GM12878 (cell line): ENCODE measurements around the gene TENT4B. TPM values are rescaled to one million over a fixed set of nuclear protein-coding genes. Genes with fewer than 3 reads are reported as not detected.

Source experiments
- CBFB ChIP-seq: IDR thresholded peaks from 2 replicates; pipeline ENCODE4 v1.6.1; 2016; ENCODE audit warnings: antibody characterized with exemption, low read depth
- ESRRA ChIP-seq: IDR thresholded peaks from 2 replicates; pipeline ENCODE4 v1.6.1; 2012; ENCODE audit warnings: mild to moderate bottlenecking, low read length, improper control_type of control experiment
- HDAC6 ChIP-seq: fragments of 200-600 bp; sonication (generic); IDR thresholded peaks from one replicate; pipeline ENCODE4 v1.8.0; 2017; ENCODE audit warnings: antibody characterized with exemption; ENCODE audit not compliant: unreplicated experiment
- JUNB ChIP-seq: IDR thresholded peaks from 2 replicates; pipeline ENCODE4 v1.6.1; 2016; ENCODE audit warnings: antibody characterized with exemption, mild to moderate bottlenecking
- KLF5 ChIP-seq: fragments of 450-650 bp; IDR thresholded peaks from 2 replicates; pipeline ENCODE4 v1.6.1; 2014; ENCODE audit warnings: mild to moderate bottlenecking; ENCODE audit not compliant: partially characterized antibody
- RBBP5 ChIP-seq: fragments of 200-600 bp; sonication (generic); conservative IDR thresholded peaks from 2 replicates; pipeline ENCODE4 v1.6.1; 2016
- SMAD5 ChIP-seq: IDR thresholded peaks from 2 replicates; pipeline ENCODE4 v1.6.1; 2016; ENCODE audit warnings: antibody characterized with exemption, low read depth
- SPI1 ChIP-seq: IDR thresholded peaks from 2 replicates; pipeline ENCODE4 v1.6.1; 2011; ENCODE audit warnings: low read depth, mild to moderate bottlenecking, low read length, moderate library complexity, borderline replicate concordance; ENCODE audit not compliant: insufficient read depth
- SRF ChIP-seq, 2 experiments: IDR thresholded peaks; 2 replicates each; pipeline ENCODE4 v1.6.1; 2011; ENCODE audit warnings: low read depth in 2 of 2, low read length in 2 of 2, mild to moderate bottlenecking in 1 of 2, moderate library complexity in 1 of 2
- STAT3 ChIP-seq: IDR thresholded peaks from 2 replicates; pipeline ENCODE4 v1.6.1; 2011; ENCODE audit warnings: low read depth, low read length, improper control_type of control experiment
- TARDBP ChIP-seq: IDR thresholded peaks from 2 replicates; pipeline ENCODE4 v1.6.1; 2016; ENCODE audit warnings: borderline replicate concordance
- ZNF274 ChIP-seq: IDR thresholded peaks from one replicate; pipeline ENCODE4 v1.8.0; 2011; ENCODE audit not compliant: insufficient read length, insufficient read depth
- polyA plus RNA-seq, 11 experiments: library from polyadenylated mRNA; depleted of rRNA in 4 of 11; unstranded in 6 of 11; stranded (reverse) in 5 of 11; fragments of >200 nt; fragmentation: Nextera tagmentation in 4 of 11; fragmentation: Illumina TruSeq in 1 of 11; extraction: Ambion mirVana in 4 of 11; extraction: Trizol in 1 of 11; gene quantifications; 1 replicate in 1 of 11; 2 replicates in 10 of 11; pipeline versions ENCODE4 v1.2.1 to v1.2.3, GENCODE V29; 2011 to 2016; ENCODE audit warnings: inconsistent platforms in 2 of 11, missing spikeins in 2 of 11, low read depth in 1 of 11
- total RNA-seq, 4 experiments: library from RNA; depleted of rRNA in 3 of 4; stranded (reverse); fragments of >200 nt in 3 of 4; fragmentation: Illumina TruSeq in 1 of 4; extraction: Trizol in 1 of 4; gene quantifications; 2 replicates each; pipeline versions ENCODE4 v1.2.1 to v1.2.3, GENCODE V29; 2013 to 2021
- TF ChIP-seq, protein P1 (sequence below): IDR thresholded peaks from 2 replicates; pipeline ENCODE4 v1.6.1; 2011; ENCODE audit warnings: low read depth, low read length, improper control_type of control experiment, borderline replicate concordance
- TF ChIP-seq, protein P2 (sequence below): fragments of 450-650 bp; IDR thresholded peaks from 2 replicates; pipeline ENCODE4 v1.6.1; 2016; ENCODE audit warnings: mild to moderate bottlenecking
- TF ChIP-seq, protein P3 (sequence below): fragments of 450-650 bp; formaldehyde crosslinking; IDR thresholded peaks from 2 replicates; pipeline ENCODE4 v1.4.0; 2020; ENCODE audit warnings: mild to moderate bottlenecking, moderate library complexity
- TF ChIP-seq, protein P4 (sequence below): IDR thresholded peaks from 2 replicates; pipeline ENCODE4 v1.6.1; 2011; ENCODE audit warnings: low read depth, mild to moderate bottlenecking, low read length, moderate library complexity, borderline replicate concordance; ENCODE audit errors: extremely low read depth
- TF ChIP-seq, protein P5 (sequence below): fragments of 450-650 bp; IDR thresholded peaks from 2 replicates; pipeline ENCODE4 v1.6.1; 2017; ENCODE audit warnings: mild to moderate bottlenecking, moderate library complexity
- TF ChIP-seq, protein P6 (sequence below): fragments of 450-650 bp; IDR thresholded peaks from 2 replicates; pipeline ENCODE4 v1.6.1; 2017; ENCODE audit warnings: low read depth, mild to moderate bottlenecking, moderate library complexity

The TENT4B gene
- total and polyA plus RNA-seq, 10 of the 15 experiments (the other 5 are each of a cell fraction or from before 2014, with no cell fraction given): 4.4 to 16.7 (median 10.8) TPM

DNA sequence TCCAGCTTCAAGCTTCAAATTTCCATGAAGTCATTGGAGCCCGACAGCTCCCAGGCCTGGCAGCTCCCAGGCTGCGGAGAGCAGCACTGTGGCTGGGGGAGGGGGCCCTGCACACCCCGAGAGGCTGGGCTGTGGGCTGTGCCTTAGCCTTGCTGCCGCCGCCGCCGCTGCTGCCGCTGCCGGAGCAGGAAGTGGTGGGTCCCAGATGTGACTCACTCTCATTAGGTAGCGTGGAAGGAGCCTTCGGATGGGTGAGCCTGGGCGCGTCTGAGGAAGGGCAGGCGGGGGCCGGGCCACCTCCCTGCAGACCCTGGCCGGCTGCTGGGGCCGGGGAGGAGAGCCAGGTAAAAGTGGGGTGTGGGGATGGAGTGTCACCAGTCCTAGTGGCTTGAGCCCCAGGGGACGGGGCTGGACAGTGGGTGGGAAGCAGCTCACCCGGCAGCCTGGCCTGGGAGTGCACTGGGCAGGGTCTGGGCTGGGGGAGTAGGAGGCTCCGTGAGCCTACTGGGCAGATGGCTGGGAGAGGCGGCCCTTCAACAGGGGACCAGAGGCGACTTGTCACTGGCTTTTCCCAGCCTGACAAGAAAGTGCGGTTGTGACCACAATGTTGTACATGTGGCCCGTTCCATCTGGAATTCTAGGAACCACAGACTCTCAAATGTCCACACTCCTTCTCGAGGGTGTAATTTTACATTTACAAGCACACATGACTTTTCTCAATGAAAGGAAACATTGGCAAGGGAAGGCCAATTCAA lies 113.4 kb downstream of the TENT4B start, which contains the start of gene ADCY7 (continued):
- TF ChIP-seq HDAC6 (no peak), ZNF274 (no peak), TARDBP (no peak), SRF (IDR thresholded peaks at IDR 0.05; ENCODE audit: low read depth in 2 of 2, low read length in 2 of 2) (no peak), CBFB (no peak), SPI1 (peak; percentile 47; the same call in 1 of the 2 replicates), JUNB (peak; percentile 23; the same call in 1 of the 2 replicates), ESRRA (no peak), RBBP5 (no peak), STAT3 (no peak), SMAD5 (0 out of 2 replicates have a peak, but pooled peaks have one; percentile 24), KLF5 (peak; percentile 19)
- TF ChIP-seq, protein P1, sequence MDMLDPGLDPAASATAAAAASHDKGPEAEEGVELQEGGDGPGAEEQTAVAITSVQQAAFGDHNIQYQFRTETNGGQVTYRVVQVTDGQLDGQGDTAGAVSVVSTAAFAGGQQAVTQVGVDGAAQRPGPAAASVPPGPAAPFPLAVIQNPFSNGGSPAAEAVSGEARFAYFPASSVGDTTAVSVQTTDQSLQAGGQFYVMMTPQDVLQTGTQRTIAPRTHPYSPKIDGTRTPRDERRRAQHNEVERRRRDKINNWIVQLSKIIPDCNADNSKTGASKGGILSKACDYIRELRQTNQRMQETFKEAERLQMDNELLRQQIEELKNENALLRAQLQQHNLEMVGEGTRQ: no peak
- TF ChIP-seq, protein P2, sequence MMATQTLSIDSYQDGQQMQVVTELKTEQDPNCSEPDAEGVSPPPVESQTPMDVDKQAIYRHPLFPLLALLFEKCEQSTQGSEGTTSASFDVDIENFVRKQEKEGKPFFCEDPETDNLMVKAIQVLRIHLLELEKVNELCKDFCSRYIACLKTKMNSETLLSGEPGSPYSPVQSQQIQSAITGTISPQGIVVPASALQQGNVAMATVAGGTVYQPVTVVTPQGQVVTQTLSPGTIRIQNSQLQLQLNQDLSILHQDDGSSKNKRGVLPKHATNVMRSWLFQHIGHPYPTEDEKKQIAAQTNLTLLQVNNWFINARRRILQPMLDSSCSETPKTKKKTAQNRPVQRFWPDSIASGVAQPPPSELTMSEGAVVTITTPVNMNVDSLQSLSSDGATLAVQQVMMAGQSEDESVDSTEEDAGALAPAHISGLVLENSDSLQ: no peak
- TF ChIP-seq, protein P3, sequence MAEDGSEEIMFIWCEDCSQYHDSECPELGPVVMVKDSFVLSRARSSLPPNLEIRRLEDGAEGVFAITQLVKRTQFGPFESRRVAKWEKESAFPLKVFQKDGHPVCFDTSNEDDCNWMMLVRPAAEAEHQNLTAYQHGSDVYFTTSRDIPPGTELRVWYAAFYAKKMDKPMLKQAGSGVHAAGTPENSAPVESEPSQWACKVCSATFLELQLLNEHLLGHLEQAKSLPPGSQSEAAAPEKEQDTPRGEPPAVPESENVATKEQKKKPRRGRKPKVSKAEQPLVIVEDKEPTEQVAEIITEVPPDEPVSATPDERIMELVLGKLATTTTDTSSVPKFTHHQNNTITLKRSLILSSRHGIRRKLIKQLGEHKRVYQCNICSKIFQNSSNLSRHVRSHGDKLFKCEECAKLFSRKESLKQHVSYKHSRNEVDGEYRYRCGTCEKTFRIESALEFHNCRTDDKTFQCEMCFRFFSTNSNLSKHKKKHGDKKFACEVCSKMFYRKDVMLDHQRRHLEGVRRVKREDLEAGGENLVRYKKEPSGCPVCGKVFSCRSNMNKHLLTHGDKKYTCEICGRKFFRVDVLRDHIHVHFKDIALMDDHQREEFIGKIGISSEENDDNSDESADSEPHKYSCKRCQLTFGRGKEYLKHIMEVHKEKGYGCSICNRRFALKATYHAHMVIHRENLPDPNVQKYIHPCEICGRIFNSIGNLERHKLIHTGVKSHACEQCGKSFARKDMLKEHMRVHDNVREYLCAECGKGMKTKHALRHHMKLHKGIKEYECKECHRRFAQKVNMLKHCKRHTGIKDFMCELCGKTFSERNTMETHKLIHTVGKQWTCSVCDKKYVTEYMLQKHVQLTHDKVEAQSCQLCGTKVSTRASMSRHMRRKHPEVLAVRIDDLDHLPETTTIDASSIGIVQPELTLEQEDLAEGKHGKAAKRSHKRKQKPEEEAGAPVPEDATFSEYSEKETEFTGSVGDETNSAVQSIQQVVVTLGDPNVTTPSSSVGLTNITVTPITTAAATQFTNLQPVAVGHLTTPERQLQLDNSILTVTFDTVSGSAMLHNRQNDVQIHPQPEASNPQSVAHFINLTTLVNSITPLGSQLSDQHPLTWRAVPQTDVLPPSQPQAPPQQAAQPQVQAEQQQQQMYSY (CRISPR knock-in tag): no peak
- TF ChIP-seq, protein P4, sequence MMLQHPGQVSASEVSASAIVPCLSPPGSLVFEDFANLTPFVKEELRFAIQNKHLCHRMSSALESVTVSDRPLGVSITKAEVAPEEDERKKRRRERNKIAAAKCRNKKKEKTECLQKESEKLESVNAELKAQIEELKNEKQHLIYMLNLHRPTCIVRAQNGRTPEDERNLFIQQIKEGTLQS: no peak
- TF ChIP-seq, protein P5, sequence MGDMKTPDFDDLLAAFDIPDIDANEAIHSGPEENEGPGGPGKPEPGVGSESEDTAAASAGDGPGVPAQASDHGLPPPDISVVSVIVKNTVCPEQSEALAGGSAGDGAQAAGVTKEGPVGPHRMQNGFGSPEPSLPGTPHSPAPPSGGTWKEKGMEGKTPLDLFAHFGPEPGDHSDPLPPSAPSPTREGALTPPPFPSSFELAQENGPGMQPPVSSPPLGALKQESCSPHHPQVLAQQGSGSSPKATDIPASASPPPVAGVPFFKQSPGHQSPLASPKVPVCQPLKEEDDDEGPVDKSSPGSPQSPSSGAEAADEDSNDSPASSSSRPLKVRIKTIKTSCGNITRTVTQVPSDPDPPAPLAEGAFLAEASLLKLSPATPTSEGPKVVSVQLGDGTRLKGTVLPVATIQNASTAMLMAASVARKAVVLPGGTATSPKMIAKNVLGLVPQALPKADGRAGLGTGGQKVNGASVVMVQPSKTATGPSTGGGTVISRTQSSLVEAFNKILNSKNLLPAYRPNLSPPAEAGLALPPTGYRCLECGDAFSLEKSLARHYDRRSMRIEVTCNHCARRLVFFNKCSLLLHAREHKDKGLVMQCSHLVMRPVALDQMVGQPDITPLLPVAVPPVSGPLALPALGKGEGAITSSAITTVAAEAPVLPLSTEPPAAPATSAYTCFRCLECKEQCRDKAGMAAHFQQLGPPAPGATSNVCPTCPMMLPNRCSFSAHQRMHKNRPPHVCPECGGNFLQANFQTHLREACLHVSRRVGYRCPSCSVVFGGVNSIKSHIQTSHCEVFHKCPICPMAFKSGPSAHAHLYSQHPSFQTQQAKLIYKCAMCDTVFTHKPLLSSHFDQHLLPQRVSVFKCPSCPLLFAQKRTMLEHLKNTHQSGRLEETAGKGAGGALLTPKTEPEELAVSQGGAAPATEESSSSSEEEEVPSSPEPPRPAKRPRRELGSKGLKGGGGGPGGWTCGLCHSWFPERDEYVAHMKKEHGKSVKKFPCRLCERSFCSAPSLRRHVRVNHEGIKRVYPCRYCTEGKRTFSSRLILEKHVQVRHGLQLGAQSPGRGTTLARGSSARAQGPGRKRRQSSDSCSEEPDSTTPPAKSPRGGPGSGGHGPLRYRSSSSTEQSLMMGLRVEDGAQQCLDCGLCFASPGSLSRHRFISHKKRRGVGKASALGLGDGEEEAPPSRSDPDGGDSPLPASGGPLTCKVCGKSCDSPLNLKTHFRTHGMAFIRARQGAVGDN: no peak; the same call in 1 of the 2 replicates
- TF ChIP-seq, protein P6, sequence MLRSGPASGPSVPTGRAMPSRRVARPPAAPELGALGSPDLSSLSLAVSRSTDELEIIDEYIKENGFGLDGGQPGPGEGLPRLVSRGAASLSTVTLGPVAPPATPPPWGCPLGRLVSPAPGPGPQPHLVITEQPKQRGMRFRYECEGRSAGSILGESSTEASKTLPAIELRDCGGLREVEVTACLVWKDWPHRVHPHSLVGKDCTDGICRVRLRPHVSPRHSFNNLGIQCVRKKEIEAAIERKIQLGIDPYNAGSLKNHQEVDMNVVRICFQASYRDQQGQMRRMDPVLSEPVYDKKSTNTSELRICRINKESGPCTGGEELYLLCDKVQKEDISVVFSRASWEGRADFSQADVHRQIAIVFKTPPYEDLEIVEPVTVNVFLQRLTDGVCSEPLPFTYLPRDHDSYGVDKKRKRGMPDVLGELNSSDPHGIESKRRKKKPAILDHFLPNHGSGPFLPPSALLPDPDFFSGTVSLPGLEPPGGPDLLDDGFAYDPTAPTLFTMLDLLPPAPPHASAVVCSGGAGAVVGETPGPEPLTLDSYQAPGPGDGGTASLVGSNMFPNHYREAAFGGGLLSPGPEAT: peak; percentile 35; the same call in 1 of the 2 replicates
